Islet of Langerhans (tissue), 1 donor: ENCODE measurements around the gene DPP6.

Experiments used
- FAIRE-seq: peaks from one replicate; lab custom pipeline; 2011; peaks lifted over from hg19 to GRCh38; lab: Jason Lieb, UNC

Gene DPP6

DNA sequence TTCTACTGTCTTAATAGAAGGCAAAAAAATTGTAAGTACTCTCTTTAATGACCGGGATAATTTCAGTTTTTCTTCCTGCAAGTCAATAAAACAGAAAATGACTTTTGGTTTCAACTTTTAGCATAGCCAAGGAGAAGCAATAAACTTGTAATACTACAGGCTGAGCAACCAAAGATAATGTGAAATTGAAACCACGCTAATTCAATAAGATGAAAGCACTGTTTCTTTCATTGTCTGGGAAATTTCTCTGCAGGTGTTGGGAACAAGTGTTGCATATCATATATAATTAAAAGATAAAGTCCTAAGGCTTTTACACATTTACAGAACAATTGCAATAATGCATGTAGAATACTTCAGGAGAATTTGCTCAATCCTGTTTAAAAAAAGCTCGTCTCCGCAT lies 488.4 kb downstream of the DPP6 start:
- no peak for FAIRE-seq

DNA sequence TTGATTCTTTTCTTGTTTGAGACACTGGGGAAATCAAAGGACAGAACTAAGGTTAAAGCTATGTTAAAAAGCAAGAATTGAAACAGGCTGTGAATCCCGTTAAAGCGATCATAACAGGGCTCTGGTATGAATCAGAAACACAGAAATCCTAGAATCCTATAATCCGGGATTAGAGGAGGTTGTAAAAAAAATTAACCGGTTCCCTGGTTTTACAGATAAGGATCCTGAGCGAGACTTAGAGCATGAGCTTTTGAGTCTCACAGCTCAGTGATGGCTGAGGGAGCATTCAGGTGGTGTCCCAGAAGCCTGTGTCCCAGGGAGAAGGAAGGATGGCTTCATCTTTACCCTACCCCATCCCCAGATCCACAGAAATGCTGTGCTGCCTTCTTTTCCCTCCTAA lies 489.4 kb downstream of the DPP6 start:
- no peak for FAIRE-seq

DNA sequence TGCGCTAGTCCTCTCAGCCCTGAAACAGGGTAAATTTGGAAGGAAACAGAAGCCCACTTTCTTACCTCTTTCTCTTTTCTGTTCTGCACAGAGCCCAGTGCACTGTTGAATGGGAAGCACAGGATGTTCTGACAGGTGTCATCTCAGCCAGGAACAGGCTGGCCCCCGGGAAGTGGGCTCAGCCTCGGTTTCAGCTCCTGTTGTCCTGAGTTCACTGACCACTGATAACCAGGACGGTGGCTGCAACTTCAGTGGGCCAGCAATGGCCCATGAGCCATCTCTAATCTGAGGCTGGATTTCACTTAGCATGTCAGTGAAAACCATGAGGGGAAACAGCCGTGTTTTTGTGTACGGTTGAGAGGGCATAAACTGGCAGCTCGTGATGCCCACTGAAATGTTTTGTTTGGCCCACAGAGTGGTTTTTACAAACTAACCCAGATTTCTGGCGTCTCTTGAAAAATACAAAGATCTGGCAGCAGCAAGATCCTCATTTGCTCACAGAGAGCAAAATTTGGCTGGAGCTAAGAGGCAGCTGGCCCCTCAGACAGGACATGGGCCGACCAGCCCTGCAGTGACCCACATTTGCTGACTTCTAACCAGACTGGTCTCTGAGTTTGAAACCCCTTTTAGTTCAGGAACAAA lies 494.9 kb downstream of the DPP6 start:
- no peak for FAIRE-seq

DNA sequence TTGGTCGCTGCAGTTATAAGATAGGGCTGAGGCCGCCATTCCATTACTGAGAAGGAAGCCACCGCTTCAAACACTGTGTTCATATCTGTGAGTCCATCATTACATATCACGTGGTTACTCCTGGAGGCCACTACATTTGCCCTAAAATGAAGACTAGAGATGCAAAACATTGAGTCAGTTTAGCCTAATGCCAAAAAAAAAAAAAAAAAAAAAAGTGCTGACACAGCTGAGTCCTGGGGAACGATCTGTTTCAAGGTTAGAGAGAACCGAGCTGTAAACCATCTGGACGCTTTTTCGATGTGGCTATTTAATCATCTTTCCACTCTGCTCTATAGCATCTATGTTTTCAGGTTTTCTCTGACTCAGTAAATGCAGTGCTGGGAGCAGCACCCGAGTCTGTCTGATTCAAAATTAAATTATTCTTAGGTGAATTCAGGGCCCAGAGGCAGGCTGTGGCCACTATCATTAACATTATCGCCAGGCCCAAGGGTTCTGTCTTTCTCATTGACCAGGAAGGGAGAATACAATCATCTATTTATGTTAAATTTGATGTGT lies 501.6 kb downstream of the DPP6 start:
- no peak for FAIRE-seq

DNA sequence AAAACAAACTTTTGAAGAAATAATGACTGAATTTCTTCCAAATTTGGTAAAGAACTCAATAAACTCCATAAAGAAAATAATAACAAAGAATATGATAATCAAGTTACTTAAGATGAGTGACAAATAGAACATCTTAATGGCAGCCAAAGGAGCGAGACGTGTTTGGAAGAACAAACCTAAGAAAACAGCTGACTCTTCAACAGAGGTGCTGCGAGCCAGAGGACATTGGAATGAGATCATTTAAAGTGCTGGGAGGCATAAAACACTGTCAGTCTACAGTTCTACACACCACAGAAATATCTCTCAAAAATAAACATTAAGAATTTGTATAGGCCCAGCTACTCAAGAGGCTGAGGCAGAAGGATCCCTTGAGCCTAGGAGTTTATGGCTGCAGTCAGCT lies 507.3 kb downstream of the DPP6 start:
- no peak for FAIRE-seq

DNA sequence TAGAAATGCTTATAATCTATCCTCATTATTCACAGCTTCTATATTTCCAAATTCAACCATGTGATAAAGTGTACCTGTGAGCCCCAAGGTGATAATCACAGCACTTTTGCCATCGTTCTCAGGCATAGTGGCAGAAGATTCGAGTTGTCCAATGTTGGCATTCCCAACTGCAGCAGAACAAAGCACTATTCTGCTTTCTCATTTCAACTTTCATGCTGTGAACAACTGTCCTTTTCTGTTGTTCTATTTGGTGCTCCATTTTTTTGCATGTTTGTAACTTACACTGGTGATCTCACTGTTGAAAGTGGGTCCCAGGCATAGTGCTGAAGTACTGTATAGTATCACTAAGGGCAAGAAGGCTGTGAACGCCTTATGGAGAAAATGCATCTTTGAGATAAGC lies 512.5 kb downstream of the DPP6 start:
- FAIRE-seq: no peak

DNA sequence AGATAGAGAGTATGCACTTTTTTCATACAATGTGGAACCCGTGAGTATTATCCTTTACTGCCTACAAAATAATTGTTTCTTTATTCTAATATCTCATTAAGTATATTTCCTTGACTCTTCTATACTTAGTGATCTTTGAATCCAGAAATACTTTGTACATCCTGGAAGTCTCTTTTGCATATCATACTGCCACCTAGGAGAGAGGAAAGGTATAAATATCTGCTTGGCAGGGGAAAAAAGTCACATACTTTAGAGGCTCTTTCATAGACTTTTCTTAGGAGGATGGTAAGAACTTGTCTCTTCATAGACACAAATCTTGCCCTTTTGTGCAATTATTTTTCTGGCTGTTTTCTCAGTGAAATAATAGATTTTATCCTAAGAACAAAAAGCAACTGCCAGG lies 514.7 kb downstream of the DPP6 start:
- peak; percentile 17 for FAIRE-seq

DNA sequence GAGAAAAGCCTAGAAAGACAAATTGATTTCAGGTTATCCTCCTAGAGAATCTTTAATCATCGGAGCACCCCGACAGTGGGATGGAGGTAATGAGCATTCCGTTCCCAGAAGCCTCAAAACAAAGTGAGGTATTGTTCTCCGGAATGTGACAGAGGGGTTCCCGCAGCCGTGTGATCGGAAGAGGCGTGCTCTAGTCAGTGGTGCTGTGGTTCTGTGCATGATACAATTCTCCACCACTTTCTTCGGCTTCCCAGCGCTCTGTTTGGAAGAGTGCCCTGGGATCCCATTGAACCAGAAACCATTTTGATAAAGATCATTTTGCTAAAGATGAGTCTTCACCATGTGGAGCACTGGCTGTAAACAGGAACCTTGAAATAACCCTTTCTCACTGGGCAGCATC lies 516.1 kb downstream of the DPP6 start:
- FAIRE-seq: no peak

DNA sequence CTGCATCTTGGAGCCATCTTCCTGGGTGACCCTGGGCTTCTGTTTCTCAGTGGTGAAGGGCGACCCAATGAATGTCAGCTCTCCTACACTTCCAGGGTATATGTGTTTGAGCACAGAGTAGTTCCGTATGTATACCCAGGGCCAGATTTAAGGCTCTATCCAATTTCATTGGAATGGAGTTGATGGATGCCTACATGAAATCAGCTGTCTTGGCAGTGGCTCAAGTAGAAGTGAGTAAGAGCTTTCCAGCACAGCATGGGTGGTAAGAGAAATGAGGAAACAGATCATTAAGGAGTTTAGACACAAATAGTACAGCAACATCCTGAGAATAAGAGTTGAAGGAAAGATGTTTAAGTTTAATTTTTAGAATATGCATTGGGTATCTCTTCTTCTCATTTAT lies 517.7 kb downstream of the DPP6 start:
- FAIRE-seq: no peak

DNA sequence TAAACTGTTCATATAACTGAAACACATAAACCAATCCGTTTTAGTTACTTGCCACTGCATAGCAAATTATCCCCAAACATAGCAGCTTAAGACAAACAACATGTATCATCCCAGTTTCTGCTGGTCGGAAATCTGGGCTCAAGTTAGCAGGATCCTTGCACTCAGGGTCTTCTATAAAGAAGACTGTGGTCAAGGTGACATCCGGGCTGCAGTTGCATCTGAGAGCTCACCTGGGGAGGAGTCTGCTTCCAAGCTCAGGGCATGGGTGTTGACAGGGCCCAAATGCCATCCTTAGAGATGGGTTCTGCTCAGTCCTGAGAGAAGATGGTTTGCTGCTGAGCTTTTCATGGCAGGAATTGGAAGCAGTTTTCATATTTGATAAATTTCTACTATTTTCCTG lies 519.6 kb downstream of the DPP6 start:
- FAIRE-seq: no peak

DNA sequence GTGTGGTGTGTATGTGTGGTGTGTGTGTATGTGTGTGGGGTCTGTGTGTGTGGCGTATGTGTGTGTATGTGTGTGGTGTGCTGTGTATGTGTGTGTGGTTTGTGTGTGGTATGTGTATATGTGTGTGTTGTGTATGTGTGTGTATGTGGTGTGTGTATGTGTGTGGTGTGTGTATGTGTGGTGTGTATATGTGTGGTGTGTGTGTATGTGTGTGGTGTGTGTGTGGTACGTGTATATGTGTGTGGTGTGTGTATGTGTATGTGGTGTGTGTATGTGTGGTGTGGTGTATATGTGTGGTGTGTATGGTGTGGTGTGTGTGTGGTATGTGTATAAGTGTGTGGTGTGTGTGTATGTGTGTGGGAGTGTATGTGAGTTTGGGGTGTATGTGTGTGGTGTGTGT lies 522.0 kb downstream of the DPP6 start:
- FAIRE-seq: no peak

DNA sequence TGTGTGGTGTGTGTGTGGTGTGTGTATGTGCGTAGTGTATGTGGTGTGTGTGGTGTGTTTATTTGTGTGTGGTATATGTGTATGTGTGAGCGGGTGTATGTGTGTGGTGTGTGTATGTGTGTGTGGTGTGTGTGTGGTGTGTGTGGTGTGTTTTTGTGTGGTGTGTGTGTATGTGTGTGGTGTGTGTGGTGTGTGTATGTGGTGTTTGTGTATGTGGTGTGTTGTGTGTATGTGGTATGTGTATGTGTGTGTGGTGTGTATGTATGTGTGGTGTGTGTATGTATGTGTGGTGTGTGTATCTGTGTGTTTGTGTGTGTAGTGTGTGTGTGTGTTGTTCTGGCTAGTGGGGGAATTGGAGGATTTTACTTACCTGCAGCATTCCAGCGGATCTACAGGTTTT lies 523.3 kb downstream of the DPP6 start:
- FAIRE-seq: no peak

DNA sequence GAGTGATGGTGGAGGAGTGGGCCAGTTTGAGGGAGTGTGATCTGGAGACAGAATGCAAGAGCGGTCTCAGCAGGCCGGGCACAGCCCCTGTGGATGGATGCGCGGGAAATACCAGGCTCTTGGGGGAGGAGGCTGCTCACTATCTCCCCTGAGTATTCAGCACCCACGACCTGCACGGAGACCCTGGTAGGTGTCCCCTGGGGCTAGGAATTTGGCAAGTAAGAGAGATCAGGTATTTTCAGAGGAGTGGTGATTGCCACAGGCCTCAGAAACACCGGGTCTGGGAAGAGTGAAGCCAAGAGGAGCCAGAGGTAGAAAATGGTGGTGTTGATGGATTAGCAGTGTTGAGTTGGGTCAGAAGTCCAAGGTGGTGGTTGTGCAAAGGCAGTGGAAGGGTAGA lies 524.4 kb downstream of the DPP6 start:
- no peak for FAIRE-seq

DNA sequence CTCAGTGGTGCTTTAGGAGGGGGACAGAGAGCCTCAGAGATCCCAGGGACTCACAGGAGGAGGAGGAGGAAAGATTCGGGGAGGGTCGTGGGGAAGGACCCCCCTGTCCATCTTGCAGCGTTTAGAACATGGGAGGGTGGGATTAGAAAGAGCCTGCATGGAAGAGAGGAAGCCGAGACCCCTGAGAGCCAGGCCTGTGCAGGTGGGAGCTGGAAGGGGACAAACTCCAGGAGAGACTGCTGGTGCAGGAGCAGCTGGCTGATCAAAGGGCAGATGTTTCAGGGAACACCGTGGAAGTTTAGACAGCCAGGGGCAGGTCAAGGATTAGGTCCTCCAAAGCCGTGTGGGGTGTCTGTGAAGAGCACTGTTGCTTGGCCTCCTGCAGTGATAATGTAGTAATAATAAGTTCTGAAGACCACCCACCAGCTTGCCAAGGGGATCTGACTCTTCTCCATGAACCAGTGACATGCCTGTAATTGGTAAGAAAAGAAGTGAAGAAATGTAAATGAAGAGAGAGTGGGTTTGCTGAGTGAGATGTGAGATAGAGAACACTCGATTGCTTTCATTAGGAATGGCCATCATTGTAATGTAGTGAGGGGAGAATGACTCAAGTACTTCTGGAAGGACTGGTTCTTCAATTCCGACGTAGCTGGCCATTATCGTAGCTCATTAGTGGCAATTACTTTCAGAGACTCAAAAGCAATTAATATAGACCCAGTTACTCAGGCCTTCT lies 525.1 kb downstream of the DPP6 start:
- FAIRE-seq: no peak

DNA sequence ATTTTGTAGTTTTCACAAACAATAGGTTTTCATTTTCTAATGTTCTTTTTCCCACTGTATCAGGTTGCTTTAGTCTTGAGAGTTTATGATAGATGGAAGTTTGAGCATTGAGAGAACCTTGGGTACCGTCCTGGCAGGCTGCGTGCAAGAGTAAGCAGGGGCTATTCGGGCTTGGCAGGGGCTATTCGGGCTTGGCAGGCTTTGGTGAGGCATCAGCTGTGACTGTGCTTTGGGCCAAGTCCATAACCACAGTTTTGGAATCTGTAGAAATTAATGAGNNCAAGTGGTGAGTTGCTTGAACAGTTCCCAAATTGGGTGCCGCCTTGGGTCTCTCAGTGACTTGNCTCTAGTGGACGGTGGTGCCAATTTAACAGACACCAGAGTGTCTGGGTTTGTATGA lies 526.1 kb downstream of the DPP6 start:
- no peak for FAIRE-seq

DNA sequence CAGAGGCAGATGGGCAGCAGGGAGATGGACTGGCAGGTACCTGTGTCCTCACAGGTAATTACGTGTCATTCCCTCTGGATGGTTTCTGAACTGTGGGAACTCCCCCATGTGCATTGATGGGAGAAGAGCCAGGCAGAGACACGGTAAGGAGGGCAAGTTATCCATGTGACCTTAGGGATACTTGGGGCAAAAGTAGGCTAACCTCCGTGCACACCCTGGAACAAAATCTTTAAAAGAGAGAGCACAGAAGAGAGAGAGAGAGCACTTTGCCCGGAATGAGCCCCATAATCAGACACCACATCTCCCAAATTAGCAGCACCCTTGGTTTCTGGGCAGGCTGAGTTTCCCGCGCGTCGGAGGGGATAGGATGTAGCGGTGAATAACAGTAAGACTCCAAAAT lies 527.5 kb downstream of the DPP6 start:
- FAIRE-seq: no peak

DNA sequence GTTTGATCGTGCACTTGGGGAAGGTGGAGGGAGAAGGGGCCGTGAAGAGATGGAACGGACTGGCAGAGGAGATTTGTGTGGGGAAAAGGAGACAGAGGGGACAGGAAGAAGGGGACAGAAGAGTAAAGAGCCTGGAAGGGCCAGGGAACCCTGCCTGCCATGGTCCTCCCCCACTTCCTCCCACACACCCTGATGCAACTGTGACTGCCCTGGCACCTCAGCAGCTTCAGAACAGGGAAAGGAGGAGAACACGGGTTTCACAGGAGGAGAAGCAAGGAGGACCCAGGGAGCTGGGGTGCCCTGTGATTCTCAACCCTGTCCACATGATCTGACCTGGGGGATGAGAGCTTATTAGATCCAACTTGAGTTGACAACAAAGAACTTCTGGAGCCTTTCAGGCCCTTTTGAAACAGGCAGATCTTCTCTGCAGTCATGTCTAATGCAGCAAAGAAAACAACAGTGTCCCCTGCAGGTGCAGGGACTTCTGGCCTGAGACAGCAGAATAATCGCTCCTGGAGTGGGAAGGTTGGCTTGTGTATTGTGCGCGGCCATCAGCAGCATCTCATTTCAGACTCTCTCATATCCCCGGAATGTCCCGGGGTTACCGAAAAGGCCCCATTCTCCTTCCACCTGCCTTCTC lies 529.2 kb downstream of the DPP6 start:
- FAIRE-seq: no peak

DNA sequence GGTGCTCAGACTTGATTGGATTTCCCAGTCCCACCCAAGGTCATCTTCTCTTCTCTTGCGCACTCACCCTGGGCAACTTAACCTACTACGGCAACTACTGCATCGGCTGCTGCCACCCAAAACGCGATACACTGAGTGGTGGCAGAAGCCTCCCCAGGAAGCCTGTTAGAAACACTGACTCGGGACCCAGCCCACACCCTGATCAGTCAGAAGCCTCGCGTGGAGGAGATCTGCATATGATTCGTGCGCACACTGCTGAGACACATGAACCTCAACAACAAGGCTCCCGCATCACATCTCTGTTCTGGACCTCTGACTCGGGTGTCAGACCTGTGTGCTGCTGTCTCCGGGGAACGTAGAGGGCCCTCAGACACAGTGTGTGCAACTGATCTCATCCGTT lies 531.3 kb downstream of the DPP6 start:
- FAIRE-seq: no peak

DNA sequence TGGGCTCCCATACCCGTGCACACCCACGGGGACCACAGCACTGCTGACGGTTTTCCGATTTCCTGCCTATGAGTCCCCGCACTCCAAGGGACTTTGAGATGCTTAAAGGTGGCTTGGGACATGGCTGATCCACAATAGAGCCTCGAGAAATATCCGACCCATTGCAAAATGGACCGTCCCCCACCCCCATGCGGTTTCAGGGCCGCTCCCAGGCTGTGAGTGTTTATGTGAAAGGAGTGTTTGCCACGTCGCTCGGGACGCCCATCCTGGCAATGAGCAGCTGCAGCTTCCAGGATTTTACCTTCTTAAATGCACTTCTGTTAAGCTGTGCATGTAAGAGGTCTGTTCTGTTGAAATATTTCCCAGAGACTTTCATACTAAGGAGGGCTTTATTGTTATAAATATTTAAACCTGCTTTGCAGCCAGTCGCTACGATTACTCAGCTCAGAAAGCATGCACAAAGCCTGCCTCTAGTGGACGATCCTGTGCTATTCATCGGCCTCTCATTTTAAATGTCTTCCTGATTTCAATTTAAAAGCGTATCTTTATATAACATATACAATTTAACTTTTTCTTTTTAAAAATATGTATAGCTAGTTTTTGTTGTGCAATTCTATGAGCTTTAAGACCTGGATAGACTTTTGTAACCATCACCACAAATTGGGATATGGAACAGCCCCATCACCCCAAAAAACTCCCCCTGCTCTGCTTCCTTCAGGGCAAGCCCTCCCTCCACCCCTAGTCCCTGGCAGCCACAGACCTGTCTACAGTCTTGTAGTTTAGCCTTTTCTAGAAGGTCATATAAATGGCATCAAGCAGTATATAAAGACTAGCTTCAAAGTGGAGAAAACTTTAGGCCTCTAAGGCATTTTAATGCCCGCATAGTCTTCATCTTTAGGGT lies 532.4 kb downstream of the DPP6 start:
- FAIRE-seq: no peak

DNA sequence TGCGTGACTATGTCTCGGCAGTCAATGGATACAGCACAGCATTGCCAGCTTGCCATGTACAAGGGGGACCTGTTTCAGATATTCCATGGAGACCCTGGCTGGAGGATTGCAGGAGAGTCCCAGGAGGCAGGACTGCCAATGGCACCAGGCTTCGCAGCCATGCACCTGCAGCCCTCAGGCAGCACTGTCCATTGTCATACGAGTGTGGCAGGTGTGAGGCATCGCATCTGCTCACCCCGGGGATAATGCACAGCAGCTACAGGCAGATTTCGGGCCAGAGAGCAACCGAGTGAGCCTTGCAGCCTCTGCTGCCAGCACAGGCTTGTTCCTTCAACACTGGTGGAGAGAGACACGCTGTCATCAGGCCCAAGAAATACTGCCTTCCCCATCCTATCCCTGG lies 535.6 kb downstream of the DPP6 start:
- FAIRE-seq: no peak

DNA sequence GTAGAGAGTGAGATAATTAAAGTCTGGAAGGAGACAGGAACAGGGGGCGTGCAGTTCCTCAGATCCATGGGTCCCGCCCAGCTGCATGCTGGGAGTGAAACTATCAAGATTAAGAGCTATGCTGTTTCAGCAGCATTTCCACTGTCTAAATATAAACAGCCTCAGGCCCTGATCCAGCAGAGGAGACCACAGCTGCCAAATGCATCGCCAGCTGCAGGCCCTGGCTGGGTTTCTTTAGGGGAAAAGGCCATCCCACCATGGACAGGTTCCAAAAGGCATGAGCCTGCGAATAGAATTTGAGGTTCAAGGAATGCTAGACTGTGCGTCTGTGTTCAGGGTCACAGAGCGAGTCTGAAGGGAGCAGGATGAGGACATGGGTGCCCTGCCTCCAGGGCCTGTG lies 539.3 kb downstream of the DPP6 start:
- no peak for FAIRE-seq

DNA sequence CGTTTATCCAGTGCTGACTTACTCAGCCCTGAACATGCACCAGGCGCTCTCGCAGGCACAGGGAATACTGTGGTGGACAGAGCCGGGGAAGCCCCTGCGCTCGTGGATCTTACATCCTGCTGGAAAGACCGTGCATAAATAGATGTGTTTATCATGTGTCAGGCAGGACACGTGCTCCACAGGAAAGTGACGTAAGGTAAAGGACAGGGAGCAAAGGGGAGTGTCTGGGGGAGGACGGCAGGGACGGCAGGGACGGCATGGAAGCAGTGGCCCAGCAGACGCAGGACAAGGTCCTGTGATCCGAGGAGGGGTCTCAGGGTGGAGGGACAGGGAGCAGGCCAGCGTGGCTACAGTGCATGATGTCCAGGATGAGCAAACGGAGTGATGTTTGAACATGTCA lies 540.2 kb downstream of the DPP6 start:
- FAIRE-seq: no peak

DNA sequence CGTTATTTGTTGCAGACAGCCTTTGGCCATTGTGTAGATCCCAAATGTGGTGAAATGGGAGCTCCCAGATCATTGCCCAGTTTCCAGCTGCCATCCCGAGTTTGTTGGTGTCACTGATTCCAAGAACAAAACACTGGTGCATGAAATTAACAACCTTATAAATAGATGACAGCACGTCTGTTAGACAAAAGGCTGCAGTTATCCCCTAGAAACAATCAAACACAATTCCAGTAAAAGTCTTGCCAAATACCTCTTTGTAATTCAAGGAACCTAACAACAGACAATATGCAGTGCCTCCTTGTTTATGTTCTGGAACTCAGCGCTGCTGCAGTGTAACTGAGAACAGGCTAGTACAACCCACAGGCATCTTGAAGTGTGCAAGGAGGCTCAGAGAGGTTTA lies 546.2 kb downstream of the DPP6 start:
- FAIRE-seq: no peak
